ENCODE data around the gene CD52.
A peak's percentile ranks its signal among the peaks of the same experiment; 100 is the strongest.

Gene CD52

GRCh38 chr1:26357121-26357602, 39.4 kb downstream of the CD52 start:
- peak; percentile 83 for DNase-seq (ENCODE audit: low spot score)

DNA sequence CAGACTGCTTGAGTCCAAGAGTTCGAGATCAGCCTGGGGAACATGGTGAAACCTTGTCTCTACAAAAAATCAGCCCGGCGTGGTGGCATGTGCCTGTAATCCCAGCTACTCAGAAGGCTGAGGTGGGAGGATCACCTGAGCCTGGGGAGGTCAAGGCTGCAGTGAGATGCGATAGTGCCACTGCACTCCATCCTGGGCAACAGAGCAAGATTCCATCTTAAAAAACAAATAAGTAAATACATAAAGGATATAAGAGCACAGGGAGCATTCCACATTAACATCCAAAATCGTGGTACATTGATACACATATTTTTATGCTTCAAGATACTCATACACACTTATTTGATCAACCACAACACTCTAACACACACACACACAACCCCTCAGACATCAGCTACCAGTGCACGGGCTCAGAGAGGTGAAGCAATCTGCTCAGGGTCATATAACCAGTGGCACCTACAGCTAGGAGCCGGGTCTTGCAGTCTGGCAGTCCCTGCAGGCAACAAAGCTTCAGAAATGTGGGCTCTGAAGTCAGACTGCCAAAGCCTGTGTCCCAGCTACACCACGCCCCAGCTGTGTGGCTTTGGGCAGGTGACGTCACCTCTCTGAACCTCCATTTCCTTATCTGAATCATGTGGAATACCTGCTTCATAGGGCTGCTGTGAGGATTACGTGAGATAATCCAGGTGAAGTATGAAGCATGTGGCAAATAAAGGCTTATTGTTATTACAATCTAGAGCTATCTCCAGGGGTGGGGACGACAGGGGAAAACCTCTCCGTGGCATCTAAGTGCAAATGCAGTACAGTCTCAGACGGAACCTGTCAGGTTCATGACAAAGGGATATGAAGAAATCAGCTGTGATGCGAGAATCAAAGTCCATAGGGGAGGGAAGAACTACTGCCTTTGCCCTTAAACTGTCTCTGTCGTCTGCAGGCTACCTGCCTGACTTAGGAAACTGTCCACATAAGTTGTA, 40.9 kb downstream of the CD52 start:
- DNase-seq (ENCODE audit: low spot score) = peak; percentile 95

DNA sequence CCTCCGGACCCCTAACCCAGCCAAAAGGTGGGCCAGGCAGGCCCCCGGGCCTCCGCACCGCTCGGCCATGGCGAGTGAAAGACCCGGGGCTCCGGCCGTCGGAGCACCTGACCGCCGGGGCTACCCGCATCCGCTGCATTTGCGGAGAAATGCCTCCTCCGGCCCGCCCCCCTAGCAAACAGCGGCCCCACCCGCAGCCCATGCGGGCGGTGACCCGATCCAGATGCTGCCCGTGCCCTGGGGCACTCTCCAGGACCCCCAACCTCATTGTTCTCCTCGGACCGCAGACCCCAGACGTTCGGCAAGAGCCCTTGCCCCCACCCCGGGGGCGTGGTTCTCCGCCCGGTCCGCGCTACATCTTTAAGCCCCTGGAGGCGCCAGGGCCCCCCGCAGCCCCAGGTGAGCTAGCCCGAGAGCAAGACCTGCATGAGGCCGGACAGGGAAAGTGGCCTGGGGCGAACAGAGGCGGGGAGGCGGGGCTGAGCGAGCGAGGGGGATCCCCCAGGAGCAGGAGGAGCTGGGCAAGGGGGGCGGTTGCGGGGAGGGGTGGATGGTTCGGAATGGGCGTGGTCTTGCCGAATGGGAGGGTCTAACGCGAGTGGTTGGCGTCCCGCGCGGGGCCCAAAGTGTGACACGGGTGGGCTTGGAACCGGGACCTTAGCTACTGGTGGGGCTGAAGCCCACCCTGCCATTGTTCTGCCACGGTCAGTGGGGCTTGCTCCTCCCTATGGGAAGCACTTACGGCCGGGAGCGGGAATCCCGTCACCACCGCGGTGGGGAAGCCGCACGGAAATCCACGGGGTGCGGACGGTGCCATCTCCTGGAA, 42.4 kb downstream of the CD52 start:
- DNase-seq (ENCODE audit: low spot score) = no peak

GRCh38 chr1:26360807-26361604, 43.2 kb downstream of the CD52 start:
- DNase-seq (ENCODE audit: low spot score) = no peak

DNA sequence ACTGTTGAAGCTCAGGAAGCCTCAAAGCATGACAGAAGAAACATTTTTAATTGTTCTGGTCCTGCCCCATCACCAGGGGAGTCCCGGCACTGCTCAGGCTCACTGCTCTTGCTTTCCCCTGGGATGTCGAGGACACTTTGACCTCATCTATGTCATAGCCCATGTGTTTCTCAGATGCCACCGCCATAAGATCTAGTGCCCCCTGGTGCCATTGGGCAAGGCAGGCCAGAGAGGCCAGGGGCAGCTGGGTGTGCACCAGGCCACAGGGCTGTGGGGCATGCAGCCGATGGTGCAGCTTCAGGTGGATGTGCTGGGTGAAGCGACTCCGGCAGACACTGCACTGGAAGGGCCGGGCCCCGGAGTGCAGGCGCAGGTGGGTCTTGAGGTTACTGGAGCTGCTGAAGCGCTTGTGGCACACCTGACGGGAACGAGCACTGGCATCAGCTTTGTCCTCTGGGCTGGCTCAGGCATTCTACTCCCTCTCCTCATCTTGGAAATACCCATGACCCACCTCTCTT, 43.9 kb downstream of the CD52 start:
- no peak for DNase-seq (ENCODE audit: low spot score)

DNA sequence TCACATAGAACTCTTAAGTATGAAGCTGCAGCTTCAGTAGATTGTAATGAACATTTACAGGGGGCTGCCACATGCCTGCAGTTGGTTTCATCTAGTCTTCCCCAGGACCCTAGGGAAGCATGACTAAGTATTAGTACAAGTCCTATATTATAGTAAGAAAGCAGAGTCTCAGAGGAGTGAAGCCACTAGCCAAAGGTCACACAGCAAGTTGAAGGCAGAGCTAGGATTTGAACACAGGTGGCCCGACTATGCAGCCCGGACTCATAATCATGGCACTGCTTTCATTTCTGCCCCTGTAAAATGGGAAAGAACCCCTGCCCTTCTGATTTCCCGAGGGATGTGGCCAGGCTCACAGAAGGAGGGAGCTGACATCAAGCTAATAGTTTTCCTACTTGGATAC, 44.6 kb downstream of the CD52 start:
- DNase-seq (ENCODE audit: low spot score) = no peak

- peak; percentile 79 for DNase-seq (ENCODE audit: low spot score)
Observed at GRCh38 chr1:26363549-26364448, 46.0 kb downstream of the CD52 start.

GRCh38 chr1:26364956-26365355, 47.2 kb downstream of the CD52 start:
- DNase-seq (ENCODE audit: low spot score) = no peak

- DNase-seq (ENCODE audit: low spot score) = no peak
Observed at GRCh38 chr1:26367441-26367840, 49.7 kb downstream of the CD52 start.

DNA sequence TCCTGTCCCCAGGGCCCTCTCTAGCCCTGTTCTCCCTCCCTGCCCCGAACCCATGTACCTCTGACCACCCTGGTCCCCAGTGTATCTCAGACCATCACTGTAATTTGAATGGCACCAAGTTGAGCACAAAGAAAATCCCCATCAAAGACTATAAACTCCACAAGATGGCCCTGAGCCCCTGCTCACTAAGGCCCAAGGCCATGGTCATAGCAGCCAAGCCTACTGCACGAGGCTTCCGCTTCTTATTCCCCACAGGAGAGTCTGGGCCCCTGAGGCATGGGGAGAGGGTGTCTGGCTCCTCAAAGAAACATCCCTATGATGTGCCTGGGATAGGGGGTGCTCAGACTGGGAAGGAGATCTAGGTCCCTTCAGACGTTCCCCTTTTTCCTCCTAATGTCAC, 50.2 kb downstream of the CD52 start:
- DNase-seq (ENCODE audit: low spot score) = no peak

DNA sequence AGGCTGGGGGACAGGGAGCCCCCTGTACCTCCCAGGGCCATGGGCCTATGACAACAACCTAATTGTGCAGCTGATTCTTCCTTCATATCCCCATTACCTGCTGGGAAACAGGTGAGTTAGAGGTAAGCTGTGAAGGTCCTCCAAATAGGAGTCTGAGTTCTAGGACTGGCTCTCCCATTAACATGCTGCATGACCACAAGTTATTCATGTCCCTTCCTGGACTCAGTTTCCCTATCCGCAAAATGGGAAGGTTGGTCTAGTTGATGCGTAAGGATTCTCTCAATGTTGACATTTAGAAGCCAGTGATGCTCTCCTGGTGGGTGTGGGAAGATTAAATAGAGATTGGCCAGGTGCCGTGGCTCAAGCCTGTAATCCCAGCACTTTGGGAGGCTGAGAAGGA, 50.7 kb downstream of the CD52 start:
- DNase-seq (ENCODE audit: low spot score) = no peak

Data from SW480 (cell line).